Endothelial cell of umbilical vein (primary cell): Measurements from ENCODE around the gene SLC30A7. TPM values are rescaled to one million over a fixed set of nuclear protein-coding genes. Genes with fewer than 3 reads are reported as not detected.

Experiments
- BruUV-seq: library from RNA; stranded (reverse); fragments of 400-500 nt; replicated peaks from 2 replicates; lab custom pipeline; 2021; lab: Mats Ljungman, UMichigan
- CTCF ChIA-PET: fragments of 300-600, 350-600 bp; sonication (Branson Sonifier 250); formaldehyde crosslinking; loops from one replicate; lab custom pipeline; 2021; ENCODE audit warnings: antibody characterized with exemption, inconsistent platforms; lab: Charles Lee
- POLR2A ChIA-PET: fragments of 300-600, 350-600 bp; sonication (Branson Sonifier 250); formaldehyde crosslinking; loops from one replicate; lab custom pipeline; 2021; ENCODE audit warnings: antibody characterized with exemption, inconsistent platforms; lab: Charles Lee
- DNase-seq: peaks from one replicate; pipeline ENCODE4 v3.0.0-alpha.2; 2011; ENCODE audit warnings: low read depth, low spot score
- FAIRE-seq: peaks from 2 replicates; lab custom pipeline; 2011; peaks lifted over from hg19 to GRCh38; lab: Jason Lieb, UNC
- H2AFZ ChIP-seq: 2 replicates; pipeline ENCODE4 v1.6.0; 2012; ENCODE audit warnings: low read depth, low read length, control low read depth, inconsistent platforms
- H3K27ac ChIP-seq: 2 replicates; pipeline ENCODE4 v1.5.1; 2011; ENCODE audit warnings: low read depth, mild to moderate bottlenecking, control low read depth, low read length, moderate library complexity; ENCODE audit not compliant: insufficient read depth
- H3K27me3 ChIP-seq, 2 experiments: 2 replicates each; pipeline versions ENCODE4 v1.6.0 to v1.6.1; 2011; ENCODE audit warnings: low read length in 2 of 2, mixed read lengths in 1 of 2; ENCODE audit not compliant: control insufficient read depth in 2 of 2, insufficient read depth in 2 of 2
- H3K36me3 ChIP-seq, 2 experiments: 2 replicates in 1 of 2; 3 replicates in 1 of 2; pipeline ENCODE4 v1.5.1; 2011; ENCODE audit warnings: low read length in 2 of 2, mild to moderate bottlenecking in 1 of 2, moderate library complexity in 1 of 2; ENCODE audit not compliant: control insufficient read depth in 2 of 2, insufficient read depth in 2 of 2; ENCODE audit errors: extremely low read depth in 1 of 2
- H3K4me1 ChIP-seq: 3 replicates; pipeline ENCODE4 v1.5.1; 2011; ENCODE audit warnings: mild to moderate bottlenecking, low read length; ENCODE audit not compliant: control insufficient read depth, insufficient read depth; ENCODE audit errors: extremely low read depth
- H3K4me2 ChIP-seq: 2 replicates; pipeline ENCODE4 v1.6.1; 2011; ENCODE audit warnings: low read length, control low read depth, mixed read lengths; ENCODE audit not compliant: insufficient read depth
- H3K4me3 ChIP-seq, 3 experiments: fragments of 200-600 bp in 1 of 3; sonication (generic), shearing (Covaris generic) in 1 of 3; replicated peaks in 1 of 3; 2 replicates each; pipeline ENCODE4 v1.5.1; 2011 to 2016; ENCODE audit warnings: control low read depth in 3 of 3, low read length in 3 of 3, mild to moderate bottlenecking in 2 of 3, inconsistent platforms in 1 of 3, low read depth in 1 of 3, moderate library complexity in 1 of 3; ENCODE audit not compliant: insufficient read depth in 1 of 3
- H3K79me2 ChIP-seq: 2 replicates; pipeline ENCODE4 v1.6.0; 2012; ENCODE audit warnings: low read length, inconsistent platforms; ENCODE audit not compliant: control insufficient read depth, insufficient read depth
- H3K9ac ChIP-seq: replicated peaks from 2 replicates; pipeline ENCODE3; 2011; ENCODE audit warnings: low read length, control low read depth; ENCODE audit not compliant: insufficient read depth; ENCODE audit errors: extremely low read depth
- H3K9me1 ChIP-seq: replicated peaks from 3 replicates; pipeline ENCODE4 v1.6.0; 2011; ENCODE audit warnings: mild to moderate bottlenecking, low read length; ENCODE audit not compliant: control insufficient read depth, insufficient read depth; ENCODE audit errors: extremely low read depth
- H3K9me3 ChIP-seq: replicated peaks from 2 replicates; pipeline ENCODE4 v1.5.1; 2012; ENCODE audit warnings: low read length, inconsistent platforms; ENCODE audit not compliant: control insufficient read depth, insufficient read depth
- H4K20me1 ChIP-seq: replicated peaks from 2 replicates; pipeline ENCODE3; 2011; ENCODE audit warnings: mild to moderate bottlenecking, low read length; ENCODE audit not compliant: control insufficient read depth, insufficient read depth; ENCODE audit errors: extremely low read depth
- CTCF ChIP-seq, 2 donors: IDR thresholded peaks; 1 replicate in 1 of 2; 2 replicates in 1 of 2; pipeline ENCODE4 v1.5.1; 2011; ENCODE audit warnings: low read length in 2 of 2, mild to moderate bottlenecking in 2 of 2, moderate library complexity in 2 of 2, control low read depth in 1 of 2, inconsistent platforms in 1 of 2, low read depth in 1 of 2; ENCODE audit not compliant: insufficient read depth in 1 of 2; ENCODE audit errors: extremely low read depth in 1 of 2
- EZH2 ChIP-seq: IDR thresholded peaks from 2 replicates; pipeline ENCODE4 v1.6.1; 2012; ENCODE audit warnings: borderline replicate concordance, low read depth, mild to moderate bottlenecking, moderate library complexity, low read length, inconsistent platforms; ENCODE audit not compliant: severe bottlenecking
- FOS ChIP-seq: IDR thresholded peaks from 2 replicates; pipeline ENCODE4 v1.6.1; 2011; ENCODE audit warnings: mild to moderate bottlenecking, low read length, moderate library complexity, borderline replicate concordance; ENCODE audit not compliant: insufficient read depth
- GATA2 ChIP-seq: IDR thresholded peaks from 2 replicates; pipeline ENCODE4 v1.7.0; 2011; ENCODE audit warnings: low read depth, mild to moderate bottlenecking, moderate library complexity, mixed read lengths, low read length; ENCODE audit not compliant: insufficient read length, insufficient read depth
- JUN ChIP-seq: IDR thresholded peaks from 2 replicates; pipeline ENCODE4 v1.6.1; 2011; ENCODE audit warnings: borderline replicate concordance, low read depth; ENCODE audit not compliant: insufficient read length, insufficient read depth
- MAX ChIP-seq: IDR thresholded peaks from 2 replicates; pipeline ENCODE4 v1.6.1; 2011; ENCODE audit not compliant: insufficient read depth, insufficient read length
- MYC ChIP-seq: IDR thresholded peaks from one replicate; pipeline ENCODE4 v1.6.1; 2011; ENCODE audit warnings: mild to moderate bottlenecking, low read depth, low read length
- POLR2A ChIP-seq: IDR thresholded peaks from 2 replicates; pipeline ENCODE4 v1.6.1; 2012; ENCODE audit warnings: low read depth, mild to moderate bottlenecking, control low read depth, low read length
- POLR2AphosphoS5 ChIP-seq: IDR thresholded peaks from 2 replicates; pipeline ENCODE4 v1.6.1; 2012; ENCODE audit warnings: low read depth, mild to moderate bottlenecking, control low read depth, low read length, moderate library complexity; ENCODE audit not compliant: insufficient read depth
- dilution Hi-C: fragments of 300-500 bp; cut with MboI; formaldehyde crosslinking; loops from one replicate; pipeline ENCODE4 v1.15.0; 2019; ENCODE audit warnings: low sequenced_read_pairs; ENCODE audit not compliant: extremely low pct_ligation_motif_present
- intact Hi-C: fragments of 100-400 bp; cut with micrococcal nuclease; formaldehyde crosslinking; loops from one replicate; pipeline ENCODE4 v1.10.0; 2022
- polyA plus RNA-seq, 4 experiments: library from polyadenylated mRNA; depleted of rRNA in 3 of 4; stranded (reverse) in 3 of 4; unstranded in 1 of 4; fragments of >200 nt; gene quantifications; 2 replicates each; pipeline versions ENCODE4 v1.2.1 to v1.2.3, GENCODE V29; 2011 to 2012; ENCODE audit warnings: missing spikeins in 1 of 4
- total RNA-seq: library from RNA; stranded (reverse); gene quantifications from 2 replicates; pipeline ENCODE4 v1.2.3, GENCODE V29; 2021

SLC30A7 gene
- total and polyA plus RNA-seq, 2 donors (not counting 3 experiments of a cell fraction or from before 2014, with no cell fraction given), result 9.3 to 38.6 TPM

GRCh38 chr1:100879422-100879821 lies 16.5 kb upstream of the SLC30A7 start:
- Histone ChIP-seq H3K4me3 (no peak overlapping the region), H3K36me3 (no peaks in the 10 kb centered on the region), H4K20me1 (no peaks in the 10 kb centered on the region), H3K4me1 (peaks cover 14% of the 10 kb centered on the region), H2AFZ (no peak overlapping the region), H3K27ac (no peak overlapping the region), H3K9me3 (no peaks in the 10 kb centered on the region), H3K9me1 (no peaks in the 10 kb centered on the region), H3K27me3 (no peaks in the 10 kb centered on the region), H3K4me2 (no peak overlapping the region), H3K79me2 (no peaks in the 10 kb centered on the region), H3K9ac (no peak overlapping the region)
- FAIRE-seq (no peak), DNase-seq (no peak)
- POLR2A ChIA-PET, result no interaction called here
- CTCF ChIA-PET, result interaction anchor here (0.9 to 1.9 kb wide), 4 partner anchors 11 to 478 kb away, joined by 3 to 6 read pairs (median 4); no protein-coding TSS in a partner anchor
- intact Hi-C loops (no loop called here), dilution Hi-C loops (loop anchor here (10.0 kb wide), 1 partner anchor 415 kb away; no protein-coding TSS in a partner anchor)
- TF ChIP-seq EZH2, result no peak
- TF ChIP-seq GATA2, result no peak
- BruUV-seq, result no TSS peak

GRCh38 chr1:100881687-100882086 lies 14.2 kb upstream of the SLC30A7 start:
- no peaks in the 10 kb centered on the region for H4K20me1 ChIP-seq
- no peak overlapping the region for H3K4me2 ChIP-seq
- intact Hi-C loops (no loop called here), dilution Hi-C loops (no loop called here)
- TF ChIP-seq CTCF (IDR thresholded peaks at IDR 0.05; ENCODE audit: extremely low read depth in 1 of 2, insufficient read depth in 1 of 2, low read depth in 1 of 2, low read length in 2 of 2), result no peak
- TF ChIP-seq JUN, result no peak
- no peak for TF ChIP-seq EZH2
- no peak for TF ChIP-seq GATA2
- no peak for TF ChIP-seq POLR2AphosphoS5
- no peak for TF ChIP-seq FOS
- TF ChIP-seq MAX, result no peak
- TF ChIP-seq POLR2A, result no peak
- TF ChIP-seq MYC, result no peak
- no peak overlapping the region for H2AFZ ChIP-seq
- H3K9me1 ChIP-seq, result no peaks in the 10 kb centered on the region
- H3K9me3 ChIP-seq, result no peaks in the 10 kb centered on the region
- FAIRE-seq (no peak), DNase-seq (no peak)
- BruUV-seq, result no TSS peak
- no peaks in the 10 kb centered on the region for H3K79me2 ChIP-seq
- no peaks in the 10 kb centered on the region for H3K27me3 ChIP-seq
- H3K36me3 ChIP-seq, result no peaks in the 10 kb centered on the region
- CTCF ChIA-PET, result interaction anchor here (1.6 to 1.9 kb wide), 2 partner anchors 13 to 407 kb away, joined by 3 to 7 read pairs; no protein-coding TSS in a partner anchor
- POLR2A ChIA-PET, result no interaction called here
- peaks cover 14% of the 10 kb centered on the region for H3K4me1 ChIP-seq
- no peak overlapping the region for H3K27ac ChIP-seq
- no peak overlapping the region for H3K4me3 ChIP-seq
- H3K9ac ChIP-seq, result no peak overlapping the region
